HEK293T (cell line): Measurements from ENCODE around the gene JMJD1C.
"Not testable (repeated sequence)": the region's sequence is repeated elsewhere in the genome, so short reads cannot be mapped to it uniquely, and the experiment has no call there.

Experiments
- CTCF ChIA-PET: fragments of 350-600 bp; formaldehyde crosslinking; extraction: SDS; loops from one replicate; lab custom pipeline; 2021; ENCODE audit warnings: antibody characterized with exemption, inconsistent platforms; lab: Yijun Ruan, JAX
- POLR2A ChIA-PET: fragments of 350-600 bp; formaldehyde crosslinking; extraction: SDS; loops from one replicate; lab custom pipeline; 2020; ENCODE audit warnings: antibody characterized with exemption, inconsistent platforms; lab: Yijun Ruan, JAX
- DNase-seq: peaks from one replicate; pipeline ENCODE4 v3.0.0; 2012; ENCODE audit warnings: mixed read lengths; ENCODE audit errors: extremely low spot score
- ARNT ChIP-seq: fragments of 450-650 bp; IDR thresholded peaks from 2 replicates; pipeline ENCODE4 v1.6.1; 2017; ENCODE audit warnings: mild to moderate bottlenecking
- BHLHE40 ChIP-seq: fragments of 450-650 bp; IDR thresholded peaks from 2 replicates; pipeline ENCODE4 v1.6.1; 2016; ENCODE audit warnings: mild to moderate bottlenecking, moderate library complexity, borderline replicate concordance
- CTBP1 ChIP-seq: fragments of 450-650 bp; IDR thresholded peaks from 2 replicates; pipeline ENCODE4 v1.6.1; 2016; ENCODE audit warnings: borderline replicate concordance
- ELF4 ChIP-seq: fragments of 450-650 bp; IDR thresholded peaks from 2 replicates; pipeline ENCODE4 v1.6.1; 2017; ENCODE audit warnings: antibody characterized with exemption
- FOXA1 ChIP-seq: fragments of 450-650 bp; IDR thresholded peaks from 2 replicates; pipeline ENCODE4 v1.6.1; 2016; ENCODE audit warnings: mild to moderate bottlenecking
- FOXK2 ChIP-seq: fragments of 450-650 bp; IDR thresholded peaks from 2 replicates; pipeline ENCODE4 v1.6.1; 2016; ENCODE audit warnings: mild to moderate bottlenecking
- FOXM1 ChIP-seq: fragments of 450-650 bp; IDR thresholded peaks from 2 replicates; pipeline ENCODE4 v1.6.1; 2017; ENCODE audit warnings: mild to moderate bottlenecking, borderline replicate concordance
- HDGF ChIP-seq: fragments of 450-650 bp; IDR thresholded peaks from 2 replicates; pipeline ENCODE4 v1.6.1; 2017; ENCODE audit warnings: antibody characterized with exemption, borderline replicate concordance
- L3MBTL2 ChIP-seq: fragments of 450-650 bp; conservative IDR thresholded peaks from 2 replicates; pipeline ENCODE4 v1.6.1; 2016; ENCODE audit warnings: mild to moderate bottlenecking
- LEF1 ChIP-seq: fragments of 450-650 bp; IDR thresholded peaks from 2 replicates; pipeline ENCODE4 v1.6.1; 2017; ENCODE audit warnings: mild to moderate bottlenecking, borderline replicate concordance
- NFRKB ChIP-seq: fragments of 450-650 bp; IDR thresholded peaks from 2 replicates; pipeline ENCODE4 v1.6.1; 2016; ENCODE audit warnings: mild to moderate bottlenecking, moderate library complexity
- SP1 ChIP-seq: fragments of 450-650 bp; IDR thresholded peaks from 2 replicates; pipeline ENCODE4 v1.6.1; 2017
- SUZ12 ChIP-seq: fragments of 450-650 bp; IDR thresholded peaks from 2 replicates; pipeline ENCODE4 v1.6.1; 2016; ENCODE audit warnings: mild to moderate bottlenecking
- TARDBP ChIP-seq: fragments of 450-650 bp; IDR thresholded peaks from 2 replicates; pipeline ENCODE4 v1.6.1; 2016
- ZNF384 ChIP-seq: fragments of 450-650 bp; IDR thresholded peaks from 2 replicates; pipeline ENCODE4 v1.6.1; 2016
- TF ChIP-seq, protein P1 (sequence below): fragments of 450-650 bp; IDR thresholded peaks from 2 replicates; pipeline ENCODE4 v1.6.1; 2016

Gene JMJD1C

DNA sequence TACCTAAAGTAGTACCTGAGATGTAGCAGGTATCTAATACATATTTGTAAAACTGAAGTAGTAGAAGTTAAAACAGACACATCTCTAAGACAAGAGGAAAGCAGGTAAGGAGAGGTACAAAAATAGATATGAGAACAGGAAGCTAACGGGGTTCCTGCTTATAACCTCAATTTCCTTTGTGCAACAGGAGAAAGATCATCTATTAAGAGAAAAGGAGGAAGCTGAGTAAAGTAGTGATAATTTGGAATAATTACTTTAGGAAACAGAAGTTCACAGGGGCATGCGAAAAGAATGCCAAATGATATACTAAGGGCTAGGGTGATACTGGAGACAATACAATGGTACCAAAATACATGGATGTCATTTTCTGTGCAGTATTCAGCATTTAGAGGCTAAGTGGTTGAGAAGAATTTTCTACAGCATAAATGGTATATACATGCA, 223.9 kb downstream of the JMJD1C start:
- ChIA-PET CTCF (interaction anchor here (0.6 kb wide), 1 partner anchor 25 kb away, joined by 3 read pairs; no protein-coding TSS in a partner anchor), POLR2A (no interaction called here)
- TF ChIP-seq TARDBP (no peak), ARNT (no peak), L3MBTL2 (no peak), FOXK2 (no peak), BHLHE40 (no peak), ZNF384 (no peak)
- no peak for DNase-seq

- ChIA-PET CTCF (no interaction called here), POLR2A (no interaction called here)
- TF ChIP-seq ZNF384 (no peak), NFRKB (no peak), CTBP1 (no peak), TARDBP (no peak), FOXA1 (no peak), ELF4 (no peak), SP1 (no peak), L3MBTL2 (no peak), LEF1 (no peak), BHLHE40 (no peak), SUZ12 (no peak)
- TF ChIP-seq, protein P1, sequence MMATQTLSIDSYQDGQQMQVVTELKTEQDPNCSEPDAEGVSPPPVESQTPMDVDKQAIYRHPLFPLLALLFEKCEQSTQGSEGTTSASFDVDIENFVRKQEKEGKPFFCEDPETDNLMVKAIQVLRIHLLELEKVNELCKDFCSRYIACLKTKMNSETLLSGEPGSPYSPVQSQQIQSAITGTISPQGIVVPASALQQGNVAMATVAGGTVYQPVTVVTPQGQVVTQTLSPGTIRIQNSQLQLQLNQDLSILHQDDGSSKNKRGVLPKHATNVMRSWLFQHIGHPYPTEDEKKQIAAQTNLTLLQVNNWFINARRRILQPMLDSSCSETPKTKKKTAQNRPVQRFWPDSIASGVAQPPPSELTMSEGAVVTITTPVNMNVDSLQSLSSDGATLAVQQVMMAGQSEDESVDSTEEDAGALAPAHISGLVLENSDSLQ: no peak
- no peak for DNase-seq
Observed at GRCh38 chr10:63240807-63241206, 225.0 kb downstream of the JMJD1C start.

DNA sequence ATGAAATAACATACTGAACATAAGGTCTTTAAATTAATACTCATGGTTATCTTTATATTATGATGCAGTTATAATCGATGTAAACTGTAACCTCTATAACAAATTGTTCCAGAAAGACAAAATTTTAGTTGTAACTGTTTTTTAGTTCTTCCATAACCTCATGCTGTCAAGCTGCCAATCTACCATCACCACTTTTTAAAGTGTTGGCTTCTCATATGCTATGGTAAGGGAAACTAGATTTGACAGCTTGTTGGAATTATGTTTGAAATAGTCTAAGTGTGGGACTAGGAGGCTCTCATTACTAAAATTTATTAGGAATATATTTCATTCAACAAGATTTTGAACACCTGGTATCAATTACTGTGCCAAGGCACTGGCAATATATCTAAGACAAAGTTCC, 227.3 kb downstream of the JMJD1C start:
- DNase-seq: no peak
- ChIA-PET POLR2A (no interaction called here), CTCF (no interaction called here)
- TF ChIP-seq CTBP1 (no peak), ELF4 (no peak), LEF1 (no peak), FOXK2 (no peak), TARDBP (no peak), SUZ12 (no peak), NFRKB (no peak), ZNF384 (no peak), BHLHE40 (no peak), ARNT (no peak), HDGF (no peak)

DNA sequence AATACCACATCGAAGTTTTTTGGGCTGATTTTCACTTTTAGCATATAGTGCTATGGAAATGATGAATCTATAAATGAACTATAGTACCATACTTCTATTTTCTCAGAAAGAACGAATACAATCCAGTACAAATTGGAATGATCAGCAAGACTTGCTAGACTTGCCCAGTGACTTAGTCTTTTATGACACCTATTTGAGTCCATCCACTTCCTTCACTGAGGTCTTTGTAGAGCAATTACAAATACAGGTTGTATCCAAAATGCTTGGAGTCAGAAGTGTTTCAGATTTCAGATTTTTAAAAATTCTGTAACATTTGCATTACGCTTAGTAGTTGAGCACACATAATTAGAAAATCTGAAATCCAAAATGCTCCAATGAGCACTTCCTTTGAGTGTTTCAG, 228.4 kb downstream of the JMJD1C start:
- POLR2A ChIA-PET: no interaction called here
- CTCF ChIA-PET: no interaction called here
- TF ChIP-seq CTBP1 (no peak), FOXK2 (no peak), ELF4 (no peak), ZNF384 (no peak), SP1 (no peak), SUZ12 (no peak), TARDBP (no peak)
- no peak for DNase-seq

DNA sequence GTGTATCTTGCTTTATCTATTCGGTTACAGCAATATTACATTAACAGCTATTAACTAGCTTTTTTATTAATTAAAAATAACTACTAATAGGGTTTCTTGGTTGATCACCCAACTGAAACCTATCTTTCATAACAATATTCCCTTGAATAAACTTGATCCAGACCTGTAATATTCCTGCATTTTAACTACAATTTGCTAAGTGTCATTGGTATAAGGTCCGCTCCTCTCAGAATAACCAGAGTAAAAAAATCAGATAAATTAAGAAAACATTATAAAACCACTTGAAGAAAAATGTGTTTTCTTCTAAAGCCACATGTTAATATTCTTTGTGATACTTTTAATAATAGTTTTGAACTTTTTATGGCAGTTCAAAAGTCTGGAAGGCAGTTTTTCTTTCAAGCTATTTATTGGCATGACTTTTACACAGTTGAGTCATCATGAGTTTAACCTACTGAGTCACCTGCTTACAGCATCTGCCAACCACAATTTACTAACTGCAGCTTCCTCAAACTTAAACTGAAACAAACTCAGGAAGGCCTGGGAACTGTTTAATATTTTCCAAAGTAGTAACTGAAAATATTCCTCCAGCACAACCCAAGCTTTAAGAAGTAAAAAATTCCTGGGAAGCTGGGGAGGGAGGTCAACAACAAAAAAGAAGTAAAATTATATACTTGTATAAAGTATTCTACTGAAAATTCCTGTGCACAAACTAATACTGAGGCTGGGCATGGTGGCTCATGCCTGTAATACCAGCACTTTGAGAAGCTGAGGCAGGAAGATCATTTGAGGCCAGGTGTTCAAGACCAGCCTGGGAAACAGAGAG, 229.5 kb downstream of the JMJD1C start:
- no peak for DNase-seq
- POLR2A ChIA-PET: interaction anchor here (0.7 to 1.4 kb wide), 3 partner anchors 31 to 374 kb away, joined by 3 to 4 read pairs (median 3); no protein-coding TSS in a partner anchor
- CTCF ChIA-PET: no interaction called here
- TF ChIP-seq SP1: no peak
- no peak for TF ChIP-seq FOXA1
- no peak for TF ChIP-seq BHLHE40
- TF ChIP-seq FOXM1: no peak
- TF ChIP-seq, protein P1: no peak
- no peak for TF ChIP-seq FOXK2
- TF ChIP-seq CTBP1: no peak
- TF ChIP-seq ARNT: no peak
- TF ChIP-seq TARDBP: no peak

DNA sequence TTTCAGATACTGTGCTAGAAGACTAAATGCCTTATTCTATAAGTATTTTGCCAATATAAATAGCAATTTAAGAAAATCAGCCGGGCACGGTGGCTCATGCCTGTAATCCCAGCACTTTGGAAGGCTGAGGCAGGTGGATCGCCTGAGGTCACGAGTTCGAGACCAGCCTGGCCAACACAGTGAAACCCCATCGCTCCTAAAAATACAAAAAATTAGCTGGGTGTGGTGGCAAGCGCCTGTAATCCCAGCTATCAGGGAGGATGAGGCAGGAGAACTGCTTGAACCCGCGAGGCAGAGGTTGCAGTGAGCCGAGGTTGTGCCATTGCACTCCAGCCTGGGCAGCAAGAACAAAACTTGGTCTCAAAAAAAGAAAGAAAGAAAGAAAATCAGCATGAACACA, 230.6 kb downstream of the JMJD1C start:
- DNase-seq, POLR2A ChIA-PET, CTCF ChIA-PET: not testable (repeated sequence)

DNA sequence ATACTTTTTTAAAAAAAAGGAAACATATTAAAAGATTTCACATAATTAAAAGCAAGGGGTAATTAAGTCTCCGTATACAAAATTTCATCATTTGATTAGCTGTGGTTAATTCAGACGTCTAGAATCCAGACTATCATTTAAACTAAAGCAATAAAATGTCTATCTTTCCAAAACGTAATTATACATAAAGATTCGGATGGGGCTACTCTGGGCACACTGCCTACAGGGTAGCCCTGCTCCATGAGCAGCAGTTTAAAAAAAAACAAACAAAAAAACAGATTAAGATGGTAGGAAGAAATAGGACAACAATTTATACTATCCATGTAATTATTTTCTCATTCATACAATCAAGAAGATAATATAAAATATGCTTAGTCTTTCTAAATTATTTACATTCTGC, 236.6 kb downstream of the JMJD1C start:
- TF ChIP-seq, protein P1: no peak
- TF ChIP-seq SP1 (no peak), NFRKB (no peak), ZNF384 (no peak), FOXK2 (no peak), ARNT (no peak), CTBP1 (no peak), SUZ12 (no peak), L3MBTL2 (no peak), ELF4 (no peak), BHLHE40 (no peak), LEF1 (no peak), FOXA1 (no peak), HDGF (no peak), FOXM1 (no peak), TARDBP (no peak)
- DNase-seq: no peak
- CTCF ChIA-PET: no interaction called here
- POLR2A ChIA-PET: no interaction called here
